Fibroblast of peridontal ligament (primary cell): Measurements from ENCODE around the gene CD2AP.
A peak's percentile ranks its signal among the peaks of the same experiment; 100 is the strongest.
"Not testable (repeated sequence)": the region's sequence is repeated elsewhere in the genome, so short reads cannot be mapped to it uniquely, and the experiment has no call there.

ENCODE experiments used
- DNase-seq: peaks from one replicate; pipeline ENCODE4 v3.0.0-alpha.2; 2010; ENCODE audit errors: extremely low read depth

CD2AP gene, protein sequence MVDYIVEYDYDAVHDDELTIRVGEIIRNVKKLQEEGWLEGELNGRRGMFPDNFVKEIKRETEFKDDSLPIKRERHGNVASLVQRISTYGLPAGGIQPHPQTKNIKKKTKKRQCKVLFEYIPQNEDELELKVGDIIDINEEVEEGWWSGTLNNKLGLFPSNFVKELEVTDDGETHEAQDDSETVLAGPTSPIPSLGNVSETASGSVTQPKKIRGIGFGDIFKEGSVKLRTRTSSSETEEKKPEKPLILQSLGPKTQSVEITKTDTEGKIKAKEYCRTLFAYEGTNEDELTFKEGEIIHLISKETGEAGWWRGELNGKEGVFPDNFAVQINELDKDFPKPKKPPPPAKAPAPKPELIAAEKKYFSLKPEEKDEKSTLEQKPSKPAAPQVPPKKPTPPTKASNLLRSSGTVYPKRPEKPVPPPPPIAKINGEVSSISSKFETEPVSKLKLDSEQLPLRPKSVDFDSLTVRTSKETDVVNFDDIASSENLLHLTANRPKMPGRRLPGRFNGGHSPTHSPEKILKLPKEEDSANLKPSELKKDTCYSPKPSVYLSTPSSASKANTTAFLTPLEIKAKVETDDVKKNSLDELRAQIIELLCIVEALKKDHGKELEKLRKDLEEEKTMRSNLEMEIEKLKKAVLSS

GRCh38 chr6:47477497-47478232, at the start of gene CD2AP:
Gene CD2AP, plus strand, starts transcription at chr6:47477789. Its CDS starts 456 bp downstream, at chr6:47478245.
- peak; percentile 72 for DNase-seq

GRCh38 chr6:47428288-47428687, 49.3 kb upstream of the CD2AP start:
- DNase-seq = no peak

DNA sequence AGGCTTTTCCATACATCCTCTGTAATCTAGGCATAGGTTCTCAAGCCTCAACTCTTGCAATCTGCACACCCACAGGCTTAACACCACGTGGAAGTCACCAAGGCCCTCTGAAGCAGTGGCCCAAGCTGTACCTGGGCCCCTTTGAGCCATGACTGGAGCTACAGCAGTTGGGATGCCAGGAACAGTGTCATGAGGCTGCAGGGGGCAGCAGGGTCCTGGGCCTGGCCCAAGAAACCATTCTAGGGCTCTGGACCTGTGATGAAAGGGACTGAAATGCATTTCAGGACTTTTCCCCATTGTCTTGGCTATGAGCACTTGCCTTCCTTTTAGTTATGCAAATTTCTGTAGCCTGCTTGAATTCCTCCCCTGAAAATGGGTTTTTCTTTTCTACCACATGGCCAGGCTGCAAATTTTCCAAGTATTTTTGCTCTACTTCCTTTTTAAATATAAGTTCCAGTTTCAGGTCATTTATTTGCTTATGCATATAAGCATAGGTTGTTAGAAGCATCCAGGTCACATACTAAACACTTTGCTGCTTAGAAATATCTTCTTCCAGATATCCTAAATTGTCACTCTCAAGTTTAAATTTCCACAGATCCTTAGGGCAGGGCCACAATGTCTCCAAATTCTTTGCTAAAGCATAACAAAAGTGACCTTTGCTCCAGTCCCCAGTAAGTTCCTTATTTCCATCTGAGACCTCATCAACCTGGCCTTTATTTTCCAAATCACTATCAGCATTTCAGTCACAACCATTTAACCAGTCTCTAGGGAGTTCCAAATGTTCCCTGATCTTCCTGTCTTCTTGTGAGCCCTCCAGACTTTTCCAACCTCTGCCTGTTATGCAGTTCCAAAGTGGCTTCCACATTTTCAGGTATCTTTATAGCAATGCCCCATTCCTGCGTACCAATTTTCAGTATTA, 48.6 kb upstream of the CD2AP start:
- DNase-seq = no peak

- no peak for DNase-seq
Observed at GRCh38 chr6:47434372-47435253, 43.0 kb upstream of the CD2AP start.

GRCh38 chr6:47435254-47435612, 42.4 kb upstream of the CD2AP start:
- DNase-seq = no peak

DNA sequence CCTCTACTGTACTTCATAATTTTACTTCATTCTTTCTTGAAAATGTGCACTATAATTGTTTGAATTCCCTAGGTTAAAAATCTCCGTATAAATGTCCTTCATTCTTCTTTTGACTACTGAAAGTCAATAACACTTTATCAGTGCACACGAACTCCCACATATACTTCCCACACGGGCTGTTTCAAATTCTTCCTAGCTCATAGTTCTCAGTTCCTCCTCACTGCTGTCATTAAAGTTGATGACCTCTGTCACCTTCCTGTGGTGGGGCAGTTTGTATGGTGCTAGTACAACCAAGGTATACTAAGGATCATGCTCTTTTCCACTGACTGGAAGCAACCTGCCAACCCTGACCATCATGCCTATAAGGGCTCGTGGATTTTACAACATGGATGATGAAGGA, 40.0 kb upstream of the CD2AP start:
- DNase-seq = no peak

DNA sequence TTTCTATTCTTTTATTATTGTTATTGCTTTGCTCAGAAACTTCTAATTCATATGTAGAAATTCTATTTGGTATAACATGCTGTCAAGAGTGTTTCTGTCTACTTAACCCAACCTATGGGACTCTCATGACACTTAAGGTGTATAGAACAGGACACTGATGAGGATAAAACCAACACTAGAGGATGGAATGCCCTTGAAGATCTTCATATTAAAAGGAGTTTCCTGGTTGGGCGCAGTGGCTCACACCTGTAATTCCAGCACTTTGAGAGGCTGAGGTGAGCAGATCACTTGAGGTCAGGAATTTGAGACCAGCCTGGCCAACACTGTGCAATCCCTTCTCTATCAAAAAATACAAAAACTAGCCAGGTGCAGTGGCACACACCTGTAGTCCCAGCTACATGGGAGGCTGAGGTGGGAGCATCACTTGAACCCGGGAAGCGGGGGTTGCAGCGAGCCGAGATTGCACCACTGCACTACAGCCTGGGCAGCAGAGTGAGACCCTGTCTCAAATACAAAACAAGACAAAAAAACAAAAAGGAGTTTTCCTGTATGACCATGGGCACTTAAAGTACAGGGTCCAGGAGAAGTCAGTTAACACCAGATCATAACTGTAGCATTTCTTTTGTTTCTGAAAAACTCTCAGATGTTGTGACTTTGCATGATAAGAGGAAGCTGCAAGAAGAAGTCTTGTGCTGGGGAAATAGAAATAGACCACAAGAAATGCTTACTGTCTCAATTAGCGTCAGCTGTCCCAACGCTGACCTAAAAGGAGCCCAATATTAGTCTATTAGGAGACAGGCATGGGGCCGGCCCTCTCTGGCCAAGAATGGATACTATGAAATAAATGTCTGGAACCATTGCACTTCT, 38.9 kb upstream of the CD2AP start:
- DNase-seq = no peak

- no peak for DNase-seq
Observed at GRCh38 chr6:47439348-47439668, 38.3 kb upstream of the CD2AP start.

GRCh38 chr6:47440719-47441118, 36.9 kb upstream of the CD2AP start:
- no peak for DNase-seq

- DNase-seq = not testable (repeated sequence)
Observed at GRCh38 chr6:47444964-47445363, 32.6 kb upstream of the CD2AP start.

GRCh38 chr6:47446669-47447330, 30.8 kb upstream of the CD2AP start:
- DNase-seq = no peak

GRCh38 chr6:47447722-47448121, 29.9 kb upstream of the CD2AP start:
- no peak for DNase-seq

DNA sequence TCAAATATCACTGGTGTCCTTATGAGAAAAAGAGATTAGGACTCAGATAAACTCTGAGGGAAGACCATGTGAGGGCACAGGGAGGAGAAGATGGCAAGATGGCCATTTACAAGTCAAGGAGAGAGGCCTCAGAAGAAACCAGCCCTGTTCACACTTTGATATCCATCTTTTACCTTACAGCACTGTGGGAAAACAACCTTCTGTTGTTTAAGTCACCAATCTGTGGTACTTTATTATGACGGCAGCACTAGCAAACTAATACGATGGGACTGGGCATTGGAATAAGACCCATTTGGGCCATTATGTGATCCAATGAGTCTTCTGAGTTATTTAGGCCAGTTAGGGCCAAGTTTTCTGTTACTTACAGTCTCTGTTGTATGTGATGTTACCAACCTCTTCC, 26.4 kb upstream of the CD2AP start:
- no peak for DNase-seq

GRCh38 chr6:47452899-47453298, 24.7 kb upstream of the CD2AP start:
- no peak for DNase-seq

DNA sequence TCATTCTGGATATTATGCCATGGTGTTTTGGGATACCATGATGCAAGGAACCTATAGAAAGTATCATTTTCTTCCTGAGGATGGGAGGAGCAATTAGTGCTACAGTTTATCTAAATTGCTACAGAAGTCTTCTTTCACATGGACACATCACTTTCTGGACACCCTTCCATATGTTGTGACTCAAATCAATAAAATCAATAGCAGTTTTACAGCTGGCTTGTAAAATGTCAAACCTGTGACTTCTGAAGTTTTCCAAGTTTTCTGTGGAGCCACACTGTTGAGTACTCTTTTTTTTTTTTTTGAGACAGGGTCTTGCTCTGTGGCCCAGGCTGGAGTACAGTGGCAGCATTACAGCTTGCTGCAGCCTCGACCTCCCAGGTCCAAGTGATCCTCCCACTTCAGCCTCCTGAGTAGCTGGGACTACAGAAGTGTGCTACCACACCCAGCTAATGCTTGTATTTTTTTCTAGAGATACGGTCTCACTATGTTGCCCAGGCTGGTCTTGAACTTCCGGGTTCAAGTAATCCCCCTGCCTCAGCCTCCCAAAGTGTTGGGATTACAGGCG, 24.1 kb upstream of the CD2AP start:
- no peak for DNase-seq

GRCh38 chr6:47454713-47455396, 22.7 kb upstream of the CD2AP start:
- no peak for DNase-seq

DNA sequence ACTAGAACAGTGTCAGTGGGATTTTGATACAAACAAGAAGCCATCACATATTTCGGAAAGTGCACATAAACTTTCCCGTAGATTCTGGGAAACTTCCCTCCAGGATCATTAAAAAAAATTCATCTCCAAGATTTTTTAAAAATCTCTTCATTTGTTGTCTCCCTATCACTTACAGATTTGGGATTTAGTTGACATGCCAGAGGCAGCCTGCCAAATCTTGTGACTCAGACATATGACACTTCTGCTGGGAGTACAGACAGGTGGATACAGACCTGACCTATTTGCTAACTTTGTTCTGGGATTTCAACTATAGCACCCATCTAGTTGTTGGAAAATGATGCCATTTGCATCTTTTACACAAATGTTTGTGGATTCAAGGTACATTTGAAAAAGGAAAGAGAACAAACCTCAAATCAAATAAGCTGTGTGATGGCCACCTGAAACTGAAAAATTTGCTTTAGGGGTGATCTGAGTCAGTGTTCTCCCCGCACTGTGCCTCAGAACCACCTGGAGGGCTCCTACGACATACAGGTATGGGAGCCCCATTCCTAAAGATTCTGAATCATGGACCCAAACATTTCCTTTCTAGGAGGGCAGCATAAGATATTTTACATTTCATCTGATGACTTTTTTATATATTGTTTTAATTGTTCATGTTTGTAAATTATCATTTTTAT, 21.9 kb upstream of the CD2AP start:
- DNase-seq = no peak

DNA sequence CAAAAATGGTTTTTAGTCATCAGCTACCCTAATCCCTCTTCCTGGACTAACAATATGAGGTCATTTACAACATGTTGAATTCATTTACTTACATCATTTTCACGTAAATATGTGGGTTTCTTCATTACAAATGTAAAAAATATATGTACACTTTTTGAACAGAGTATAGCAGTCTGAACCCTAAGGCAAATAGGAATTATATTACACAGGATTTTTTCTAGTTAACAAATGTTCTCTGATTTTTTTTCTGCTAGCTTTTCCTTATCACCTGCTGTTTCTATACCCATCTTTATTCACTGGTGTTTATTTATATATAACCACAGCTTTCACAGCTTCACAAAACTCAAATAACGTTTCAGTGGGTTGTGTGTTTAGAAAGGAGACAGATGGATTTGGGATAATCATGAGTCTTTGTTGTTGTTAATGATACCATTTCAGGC, 21.0 kb upstream of the CD2AP start:
- DNase-seq = no peak
